HG03066 (cell line): ENCODE results near the gene ASPHD1.
"Not testable (repeated sequence)": the region's sequence is repeated elsewhere in the genome, so short reads cannot be mapped to it uniquely, and the experiment has no call there.

Experiments used
- ATAC-seq: cut with Tn5 transposase; IDR thresholded peaks from one replicate; pipeline ENCODE4 v1.9.1; 2021; ENCODE audit warnings: low read depth; ENCODE audit not compliant: unreplicated experiment

The ASPHD1 gene

GRCh38 chr16:29927070-29927905 lies 27.0 kb downstream of the ASPHD1 start:
- no peak for ATAC-seq

GRCh38 chr16:29931750-29932149 lies 31.5 kb downstream of the ASPHD1 start:
- not testable (repeated sequence) for ATAC-seq

GRCh38 chr16:29940656-29941055 lies 40.4 kb downstream of the ASPHD1 start:
- ATAC-seq = no peak

GRCh38 chr16:29943846-29944799 lies 43.8 kb downstream of the ASPHD1 start:
- no peak for ATAC-seq

- no peak for ATAC-seq
Observed at GRCh38 chr16:29947897-29948296, 47.6 kb downstream of the ASPHD1 start.

GRCh38 chr16:29950806-29951461 lies 50.6 kb downstream of the ASPHD1 start:
- no peak for ATAC-seq

- no peak for ATAC-seq
Observed at GRCh38 chr16:29951625-29952365, 51.5 kb downstream of the ASPHD1 start.
